GM12878 (cell line): ENCODE results near the gene VPS33B. TPM values are rescaled to one million over a fixed set of nuclear protein-coding genes. Genes with fewer than 3 reads are reported as not detected.

Source experiments
- ATAC-seq: fragments of 200-7000 bp; cut with Tn5 transposase; 3 replicates; pipeline ENCODE4 v1.9.1; 2020; ENCODE audit warnings: mild to moderate bottlenecking, moderate library complexity
- BruUV-seq: library from RNA; stranded (reverse); fragments of 400-500 nt; replicated peaks from 2 replicates; lab custom pipeline; 2021; lab: Mats Ljungman, UMichigan
- CTCF ChIA-PET: fragments of 300-600 bp; sonication (Branson Sonifier 250); formaldehyde crosslinking; extraction: SDS; loops from one replicate; lab custom pipeline; 2021; ENCODE audit warnings: inconsistent platforms; lab: Yijun Ruan, JAX
- POLR2A ChIA-PET: fragments of 350-600 bp; formaldehyde crosslinking; extraction: SDS; loops from one replicate; lab custom pipeline; 2021; ENCODE audit warnings: inconsistent platforms; lab: Charles Lee
- RAD21 ChIA-PET: fragments of 300-600 bp; sonication (Branson Sonifier 250); formaldehyde crosslinking; loops from one replicate; lab custom pipeline; 2023; ENCODE audit warnings: antibody characterized with exemption; ENCODE audit not compliant: unreplicated experiment; lab: Charles Lee
- SMC1A ChIA-PET: fragments of 300-600 bp; sonication (Branson Sonifier 250); formaldehyde crosslinking; loops from one replicate; lab custom pipeline; 2023; ENCODE audit not compliant: unreplicated experiment, uncharacterized antibody; lab: Charles Lee
- DNase-seq: peaks from one replicate; pipeline ENCODE4 v3.0.0-alpha.2; 2011; ENCODE audit warnings: low read depth, low spot score
- FAIRE-seq: peaks from 3 replicates; lab custom pipeline; 2011; peaks lifted over from hg19 to GRCh38; lab: Jason Lieb, UNC
- H2AFZ ChIP-seq: 2 replicates; pipeline ENCODE4 v1.6.0; 2011; ENCODE audit warnings: low read depth, low read length, control low read depth; ENCODE audit not compliant: control insufficient read depth
- H3K27ac ChIP-seq: 2 replicates; pipeline ENCODE4 v1.5.1; 2011; ENCODE audit warnings: control low read depth; ENCODE audit not compliant: control insufficient read depth, insufficient read depth
- H3K27me3 ChIP-seq, 2 experiments: replicated peaks in 1 of 2; 2 replicates each; pipeline versions ENCODE4 v1.6.0 to v1.6.1; 2011; ENCODE audit warnings: low read length in 1 of 2; ENCODE audit not compliant: control insufficient read depth in 2 of 2, insufficient read depth in 2 of 2
- H3K36me3 ChIP-seq, 2 experiments: 2 replicates each; pipeline ENCODE4 v1.5.1; 2011; ENCODE audit warnings: low read length in 1 of 2; ENCODE audit not compliant: control insufficient read depth in 2 of 2, insufficient read depth in 2 of 2
- H3K4me1 ChIP-seq: 2 replicates; pipeline ENCODE4 v1.6.1; 2011; ENCODE audit warnings: mild to moderate bottlenecking, low read length, moderate library complexity, mixed read lengths; ENCODE audit not compliant: control insufficient read depth, insufficient read depth
- H3K4me2 ChIP-seq: 2 replicates; pipeline ENCODE4 v1.6.0; 2011; ENCODE audit warnings: control low read depth; ENCODE audit not compliant: control insufficient read depth, insufficient read depth
- H3K4me3 ChIP-seq: fragments of 200-600 bp; sonication (generic); 2 replicates; pipeline ENCODE4 v1.5.1; 2016
- H3K79me2 ChIP-seq: 2 replicates; pipeline ENCODE4 v1.6.0; 2011; ENCODE audit warnings: low read length; ENCODE audit not compliant: control insufficient read depth, insufficient read depth
- H3K9ac ChIP-seq: 2 replicates; pipeline ENCODE4 v1.8.0; 2011; ENCODE audit warnings: low read length, control low read depth, mixed read lengths; ENCODE audit not compliant: control insufficient read depth, insufficient read depth
- H3K9me3 ChIP-seq: replicated peaks from 3 replicates; pipeline ENCODE4 v1.5.1; 2011; ENCODE audit warnings: mild to moderate bottlenecking, low read length; ENCODE audit not compliant: control insufficient read depth, insufficient read depth
- H4K20me1 ChIP-seq: 2 replicates; pipeline ENCODE4 v1.6.0; 2011; ENCODE audit not compliant: control insufficient read depth, insufficient read depth
- BACH1 ChIP-seq: fragments of 450-650 bp; IDR thresholded peaks from 2 replicates; pipeline ENCODE4 v1.6.1; 2017; ENCODE audit warnings: mild to moderate bottlenecking, borderline replicate concordance
- BMI1 ChIP-seq: fragments of 450-650 bp; IDR thresholded peaks from 2 replicates; pipeline ENCODE4 v1.6.1; 2016; ENCODE audit warnings: mild to moderate bottlenecking, moderate library complexity, borderline replicate concordance
- CBFB ChIP-seq: IDR thresholded peaks from 2 replicates; pipeline ENCODE4 v1.6.1; 2016; ENCODE audit warnings: antibody characterized with exemption, low read depth
- CBX3 ChIP-seq: fragments of 200-600 bp; sonication (generic); IDR thresholded peaks from 2 replicates; pipeline ENCODE4 v1.6.1; 2016; ENCODE audit warnings: low read depth, borderline replicate concordance
- CHD1 ChIP-seq: IDR thresholded peaks from 2 replicates; pipeline ENCODE4 v1.6.1; 2012; ENCODE audit warnings: low read depth, low read length, improper control_type of control experiment
- whole genome bisulfite sequencing: methylation state at CpG from one replicate; pipeline ENCODE4 v1.1.6; 2016; ENCODE audit warnings: low lambda C conversion rate; ENCODE audit not compliant: insufficient replicate concordance, insufficient coverage; ENCODE audit errors: missing lambda C conversion rate; 5-methylcytosine and 5-hydroxymethylcytosine counted together
- in situ Hi-C: fragments of 300-500 bp; cut with MboI; formaldehyde crosslinking; loops from 9 replicates; pipeline ENCODE4 v1.14.3; 2018; ENCODE audit warnings: mixed read lengths
- intact Hi-C: fragments of 100-400 bp; cut with micrococcal nuclease; formaldehyde crosslinking; loops from one replicate; pipeline ENCODE4 v1.14.2; 2022; ENCODE audit not compliant: unreplicated experiment
- polyA plus RNA-seq, 11 experiments: library from polyadenylated mRNA; depleted of rRNA in 4 of 11; unstranded in 6 of 11; stranded (reverse) in 5 of 11; fragments of >200 nt; fragmentation: Nextera tagmentation in 4 of 11; fragmentation: Illumina TruSeq in 1 of 11; extraction: Ambion mirVana in 4 of 11; extraction: Trizol in 1 of 11; gene quantifications; 1 replicate in 1 of 11; 2 replicates in 10 of 11; pipeline versions ENCODE4 v1.2.1 to v1.2.3, GENCODE V29; 2011 to 2016; ENCODE audit warnings: inconsistent platforms in 2 of 11, missing spikeins in 2 of 11, low read depth in 1 of 11
- total RNA-seq, 4 experiments: library from RNA; depleted of rRNA in 3 of 4; stranded (reverse); fragments of >200 nt in 3 of 4; fragmentation: Illumina TruSeq in 1 of 4; extraction: Trizol in 1 of 4; gene quantifications; 2 replicates each; pipeline versions ENCODE4 v1.2.1 to v1.2.3, GENCODE V29; 2013 to 2021
- TF ChIP-seq, protein P1 (sequence below): fragments of 450-650 bp; IDR thresholded peaks from 2 replicates; pipeline ENCODE4 v1.6.1; 2018; ENCODE audit warnings: borderline replicate concordance, mild to moderate bottlenecking; ENCODE audit not compliant: partially characterized antibody
- TF ChIP-seq, protein P2 (sequence below): fragments of 450-650 bp; IDR thresholded peaks from 2 replicates; pipeline ENCODE4 v1.6.1; 2017; ENCODE audit warnings: low read depth, mild to moderate bottlenecking, moderate library complexity
- TF ChIP-seq, protein P3 (sequence below): IDR thresholded peaks from 2 replicates; pipeline ENCODE4 v1.6.1; 2012; ENCODE audit warnings: low read depth, low read length, improper control_type of control experiment

The VPS33B gene
- total and polyA plus RNA-seq, 10 of the 15 experiments (the other 5 are each of a cell fraction or from before 2014, with no cell fraction given) = 11.4 to 21.5 (median 15.2) TPM

GRCh38 chr15:91043202-91043874 lies 20.9 kb upstream of the VPS33B start:
- RAD21 ChIA-PET = no interaction called here
- 48% methylated on average over 11 of the region's 11 CpGs for WGBS
- DNase-seq = no peak
- CTCF ChIA-PET = interaction anchor here (0.7 to 1.7 kb wide), 3 partner anchors 10 to 111 kb away, joined by 3 to 4 read pairs (median 4); partner anchors contain the start of gene HDDC3
- no peak overlapping the region for H3K4me2 ChIP-seq
- no peaks in the 10 kb centered on the region for H3K79me2 ChIP-seq
- no peak overlapping the region for H2AFZ ChIP-seq
- FAIRE-seq = no peak
- H3K27me3 ChIP-seq = no peaks in the 10 kb centered on the region
- SMC1A ChIA-PET = no interaction called here
- BruUV-seq = no TSS peak
- intact Hi-C loops = no loop called here
- no peak for ATAC-seq
- no peak overlapping the region for H3K4me3 ChIP-seq
- no peaks in the 10 kb centered on the region for H3K9me3 ChIP-seq
- POLR2A ChIA-PET = no interaction called here
- H3K4me1 ChIP-seq = no peaks in the 10 kb centered on the region; the same call in 1 of the 2 replicates
- H4K20me1 ChIP-seq = no peaks in the 10 kb centered on the region
- no peak overlapping the region for H3K27ac ChIP-seq
- in situ Hi-C loops = no loop called here
- no peak overlapping the region for H3K9ac ChIP-seq
- no peaks in the 10 kb centered on the region for H3K36me3 ChIP-seq
- TF ChIP-seq, protein P1, sequence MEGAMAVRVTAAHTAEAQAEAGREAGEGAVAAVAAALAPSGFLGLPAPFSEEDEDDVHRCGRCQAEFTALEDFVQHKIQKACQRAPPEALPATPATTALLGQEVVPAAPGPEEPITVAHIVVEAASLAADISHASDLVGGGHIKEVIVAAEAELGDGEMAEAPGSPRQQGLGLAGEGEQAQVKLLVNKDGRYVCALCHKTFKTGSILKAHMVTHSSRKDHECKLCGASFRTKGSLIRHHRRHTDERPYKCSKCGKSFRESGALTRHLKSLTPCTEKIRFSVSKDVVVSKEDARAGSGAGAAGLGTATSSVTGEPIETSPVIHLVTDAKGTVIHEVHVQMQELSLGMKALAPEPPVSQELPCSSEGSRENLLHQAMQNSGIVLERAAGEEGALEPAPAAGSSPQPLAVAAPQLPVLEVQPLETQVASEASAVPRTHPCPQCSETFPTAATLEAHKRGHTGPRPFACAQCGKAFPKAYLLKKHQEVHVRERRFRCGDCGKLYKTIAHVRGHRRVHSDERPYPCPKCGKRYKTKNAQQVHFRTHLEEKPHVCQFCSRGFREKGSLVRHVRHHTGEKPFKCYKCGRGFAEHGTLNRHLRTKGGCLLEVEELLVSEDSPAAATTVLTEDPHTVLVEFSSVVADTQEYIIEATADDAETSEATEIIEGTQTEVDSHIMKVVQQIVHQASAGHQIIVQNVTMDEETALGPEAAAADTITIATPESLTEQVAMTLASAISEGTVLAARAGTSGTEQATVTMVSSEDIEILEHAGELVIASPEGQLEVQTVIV = no peak
- TF ChIP-seq BACH1 (no peak), CBX3 (no peak), BMI1 (no peak), CBFB (no peak), CHD1 (no peak)
- TF ChIP-seq, protein P2, sequence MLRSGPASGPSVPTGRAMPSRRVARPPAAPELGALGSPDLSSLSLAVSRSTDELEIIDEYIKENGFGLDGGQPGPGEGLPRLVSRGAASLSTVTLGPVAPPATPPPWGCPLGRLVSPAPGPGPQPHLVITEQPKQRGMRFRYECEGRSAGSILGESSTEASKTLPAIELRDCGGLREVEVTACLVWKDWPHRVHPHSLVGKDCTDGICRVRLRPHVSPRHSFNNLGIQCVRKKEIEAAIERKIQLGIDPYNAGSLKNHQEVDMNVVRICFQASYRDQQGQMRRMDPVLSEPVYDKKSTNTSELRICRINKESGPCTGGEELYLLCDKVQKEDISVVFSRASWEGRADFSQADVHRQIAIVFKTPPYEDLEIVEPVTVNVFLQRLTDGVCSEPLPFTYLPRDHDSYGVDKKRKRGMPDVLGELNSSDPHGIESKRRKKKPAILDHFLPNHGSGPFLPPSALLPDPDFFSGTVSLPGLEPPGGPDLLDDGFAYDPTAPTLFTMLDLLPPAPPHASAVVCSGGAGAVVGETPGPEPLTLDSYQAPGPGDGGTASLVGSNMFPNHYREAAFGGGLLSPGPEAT = no peak
- TF ChIP-seq, protein P3, sequence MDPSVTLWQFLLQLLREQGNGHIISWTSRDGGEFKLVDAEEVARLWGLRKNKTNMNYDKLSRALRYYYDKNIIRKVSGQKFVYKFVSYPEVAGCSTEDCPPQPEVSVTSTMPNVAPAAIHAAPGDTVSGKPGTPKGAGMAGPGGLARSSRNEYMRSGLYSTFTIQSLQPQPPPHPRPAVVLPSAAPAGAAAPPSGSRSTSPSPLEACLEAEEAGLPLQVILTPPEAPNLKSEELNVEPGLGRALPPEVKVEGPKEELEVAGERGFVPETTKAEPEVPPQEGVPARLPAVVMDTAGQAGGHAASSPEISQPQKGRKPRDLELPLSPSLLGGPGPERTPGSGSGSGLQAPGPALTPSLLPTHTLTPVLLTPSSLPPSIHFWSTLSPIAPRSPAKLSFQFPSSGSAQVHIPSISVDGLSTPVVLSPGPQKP = no peak
